OCI-LY7 (cell line): Measurements from ENCODE around the gene PKHD1. TPM values are rescaled to one million over a fixed set of nuclear protein-coding genes. Genes with fewer than 3 reads are reported as not detected.

Experiments used
- BruUV-seq: library from RNA; stranded (reverse); fragments of 400-500 nt; replicated peaks from 2 replicates; lab custom pipeline; 2021; lab: Mats Ljungman, UMichigan
- CTCF ChIA-PET: fragments of 300-600 bp; sonication (Branson Sonifier 250); formaldehyde crosslinking; loops from one replicate; lab custom pipeline; 2022; ENCODE audit warnings: antibody characterized with exemption; ENCODE audit not compliant: unreplicated experiment; lab: Charles Lee
- POLR2A ChIA-PET: fragments of 300-600 bp; sonication (Branson Sonifier 250); formaldehyde crosslinking; loops from one replicate; lab custom pipeline; 2022; ENCODE audit warnings: antibody characterized with exemption; lab: Charles Lee
- DNase-seq: peaks from one replicate; pipeline ENCODE4 v3.0.0-alpha.2; 2015; ENCODE audit warnings: low spot score
- H2AFZ ChIP-seq: fragments of 200-600 bp; sonication (generic), shearing (Covaris generic); 2 replicates; pipeline ENCODE4 v1.6.1; 2014; ENCODE audit warnings: mild to moderate bottlenecking, antibody characterized with exemption, low read length, moderate library complexity
- H3K27ac ChIP-seq: fragments of 200-600 bp; sonication (generic); 2 replicates; pipeline ENCODE4 v1.5.1; 2014; ENCODE audit warnings: mixed run types, low read depth, mild to moderate bottlenecking, moderate library complexity, low read length, inconsistent platforms; ENCODE audit not compliant: poor library complexity, severe bottlenecking
- H3K36me3 ChIP-seq: fragments of 200-600 bp; sonication (generic); 2 replicates; pipeline ENCODE4 v1.6.1; 2014; ENCODE audit warnings: mild to moderate bottlenecking, antibody characterized with exemption, low read length, moderate library complexity, mixed read lengths; ENCODE audit not compliant: insufficient read depth
- H3K4me1 ChIP-seq: fragments of 200-600 bp; sonication (generic); 2 replicates; pipeline ENCODE4 v1.5.1; 2014; ENCODE audit warnings: mild to moderate bottlenecking, low read length; ENCODE audit not compliant: insufficient read depth, poor library complexity, severe bottlenecking
- H3K4me2 ChIP-seq: fragments of 200-600 bp; sonication (generic); 2 replicates; pipeline ENCODE4 v1.6.1; 2014; ENCODE audit warnings: mild to moderate bottlenecking, low read length
- H3K4me3 ChIP-seq: fragments of 200-600 bp; sonication (generic); 2 replicates; pipeline ENCODE4 v1.5.1; 2014; ENCODE audit warnings: mild to moderate bottlenecking, low read depth, low read length; ENCODE audit not compliant: poor library complexity, severe bottlenecking
- H3K79me2 ChIP-seq: fragments of 200-600 bp; sonication (generic); 2 replicates; pipeline ENCODE4 v1.6.1; 2016; ENCODE audit warnings: low read depth, mild to moderate bottlenecking, low read length, moderate library complexity, mixed read lengths; ENCODE audit not compliant: insufficient read depth
- H3K9me2 ChIP-seq: fragments of 200-600 bp; sonication (generic); 2 replicates; pipeline ENCODE4 v1.6.1; 2016; ENCODE audit warnings: mild to moderate bottlenecking, low read length, mixed read lengths; ENCODE audit not compliant: insufficient read depth
- H3K9me3 ChIP-seq: fragments of 200-600 bp; sonication (generic); 2 replicates; pipeline ENCODE4 v1.6.1; 2014; ENCODE audit warnings: mild to moderate bottlenecking, mixed run types, low read length, mixed read lengths
- H4K20me1 ChIP-seq: fragments of 200-600 bp; sonication (generic); 2 replicates; pipeline ENCODE4 v1.6.1; 2014; ENCODE audit warnings: mild to moderate bottlenecking, antibody characterized with exemption, low read length, moderate library complexity, mixed read lengths; ENCODE audit not compliant: insufficient read depth
- EZH2phosphoT487 ChIP-seq: fragments of 200-600 bp; sonication (generic); IDR thresholded peaks from 2 replicates; pipeline ENCODE4 v1.6.1; 2018; ENCODE audit warnings: low read depth, borderline replicate concordance, mild to moderate bottlenecking, mixed run types, antibody characterized with exemption, low read length, moderate library complexity, mixed read lengths
- intact Hi-C: fragments of 100-400 bp; cut with micrococcal nuclease; formaldehyde crosslinking; loops from one replicate; pipeline ENCODE4 v1.10.0; 2022; ENCODE audit not compliant: unreplicated experiment
- total RNA-seq, 2 experiments: library from RNA; depleted of rRNA in 1 of 2; stranded (reverse); fragments of >200 nt in 1 of 2; shearing (Covaris generic) in 1 of 2; gene quantifications; 2 replicates each; pipeline ENCODE4 v1.2.3, GENCODE V29; 2014 to 2022
- TF ChIP-seq, protein P1 (sequence below): fragments of 200-600 bp; sonication (generic); conservative IDR thresholded peaks from 2 replicates; pipeline ENCODE4 v1.5.1; 2014; ENCODE audit warnings: mild to moderate bottlenecking, antibody characterized with exemption, low read length, moderate library complexity, mixed read lengths

Gene PKHD1
- total RNA-seq, 2 experiments from 2014 or later = not detected

DNA sequence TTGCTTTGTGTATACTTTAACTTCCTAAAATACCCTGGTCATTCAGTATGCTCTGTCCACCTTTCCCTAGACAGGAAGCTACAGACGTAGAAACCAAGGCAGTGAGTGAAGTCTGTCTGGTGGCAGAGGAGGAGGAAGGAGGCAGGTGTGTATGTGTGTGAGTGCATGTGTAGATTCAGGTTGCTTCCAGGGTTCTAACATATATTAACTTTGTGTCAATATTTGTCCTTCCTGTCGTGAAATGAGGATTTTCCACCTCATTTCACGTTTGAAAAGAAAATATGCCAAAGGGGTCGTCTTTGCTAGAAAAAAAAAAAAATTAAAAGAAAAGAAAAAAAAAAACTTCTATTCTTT, 411.5 kb downstream of the PKHD1 start:
- H2AFZ ChIP-seq = no peak overlapping the region
- DNase-seq = no peak
- TF ChIP-seq EZH2phosphoT487 = no peak
- TF ChIP-seq, protein P1, sequence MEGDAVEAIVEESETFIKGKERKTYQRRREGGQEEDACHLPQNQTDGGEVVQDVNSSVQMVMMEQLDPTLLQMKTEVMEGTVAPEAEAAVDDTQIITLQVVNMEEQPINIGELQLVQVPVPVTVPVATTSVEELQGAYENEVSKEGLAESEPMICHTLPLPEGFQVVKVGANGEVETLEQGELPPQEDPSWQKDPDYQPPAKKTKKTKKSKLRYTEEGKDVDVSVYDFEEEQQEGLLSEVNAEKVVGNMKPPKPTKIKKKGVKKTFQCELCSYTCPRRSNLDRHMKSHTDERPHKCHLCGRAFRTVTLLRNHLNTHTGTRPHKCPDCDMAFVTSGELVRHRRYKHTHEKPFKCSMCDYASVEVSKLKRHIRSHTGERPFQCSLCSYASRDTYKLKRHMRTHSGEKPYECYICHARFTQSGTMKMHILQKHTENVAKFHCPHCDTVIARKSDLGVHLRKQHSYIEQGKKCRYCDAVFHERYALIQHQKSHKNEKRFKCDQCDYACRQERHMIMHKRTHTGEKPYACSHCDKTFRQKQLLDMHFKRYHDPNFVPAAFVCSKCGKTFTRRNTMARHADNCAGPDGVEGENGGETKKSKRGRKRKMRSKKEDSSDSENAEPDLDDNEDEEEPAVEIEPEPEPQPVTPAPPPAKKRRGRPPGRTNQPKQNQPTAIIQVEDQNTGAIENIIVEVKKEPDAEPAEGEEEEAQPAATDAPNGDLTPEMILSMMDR = no peak
- no peak overlapping the region for H3K4me3 ChIP-seq
- H3K9me2 ChIP-seq = no peaks in the 10 kb centered on the region
- no peaks in the 10 kb centered on the region for H3K4me1 ChIP-seq
- ChIA-PET CTCF (no interaction called here), POLR2A (no interaction called here)
- H3K36me3 ChIP-seq = no peaks in the 10 kb centered on the region
- no TSS peak for BruUV-seq
- no peaks in the 10 kb centered on the region for H3K79me2 ChIP-seq
- H3K4me2 ChIP-seq = no peak overlapping the region
- intact Hi-C loops = no loop called here
- no peaks in the 10 kb centered on the region for H4K20me1 ChIP-seq
- H3K27ac ChIP-seq = no peak overlapping the region
- no peaks in the 10 kb centered on the region for H3K9me3 ChIP-seq

DNA sequence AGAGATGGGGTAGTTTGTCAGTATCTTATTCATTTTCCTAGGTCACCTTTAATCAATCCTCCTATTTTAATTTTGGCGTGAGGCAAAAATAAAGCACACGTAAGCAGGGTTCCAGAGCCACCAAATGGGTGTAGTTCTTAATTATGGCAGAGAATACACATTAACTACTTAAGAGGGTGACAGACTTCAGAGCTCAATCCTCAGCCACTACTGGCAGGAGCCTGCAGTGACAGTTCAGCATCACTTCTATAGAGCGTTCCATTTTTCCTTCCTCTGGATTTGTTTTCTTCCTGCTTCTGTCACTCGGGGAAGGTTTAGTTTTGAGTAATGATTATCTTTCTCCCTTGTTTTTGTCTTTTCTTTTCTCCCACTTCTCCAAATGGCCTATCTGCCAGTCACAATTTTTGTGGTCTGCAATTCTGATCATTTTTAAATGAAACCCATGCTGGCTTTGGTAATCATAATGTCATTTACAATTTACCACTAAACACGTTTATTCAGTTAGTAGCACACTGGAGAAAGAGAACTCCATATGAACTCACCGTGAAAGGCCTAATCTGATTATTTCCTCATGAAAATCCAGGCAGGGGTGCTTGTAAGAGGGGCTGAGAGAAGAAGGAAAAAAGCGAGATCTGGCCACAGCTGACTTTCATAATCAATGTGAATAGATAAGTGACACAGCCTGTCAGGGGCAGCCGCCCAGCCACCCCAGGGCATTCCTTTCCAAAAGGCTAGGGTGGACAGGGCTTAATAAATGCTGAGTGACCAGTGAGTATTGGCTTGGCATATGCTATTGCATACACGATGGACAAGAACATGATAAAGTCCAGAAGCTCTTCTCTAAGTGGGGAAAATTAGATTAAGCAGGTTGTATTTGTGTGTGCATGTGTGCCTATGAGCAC, 412.1 kb downstream of the PKHD1 start:
- CTCF ChIA-PET = no interaction called here
- Histone ChIP-seq H3K9me3 (no peaks in the 10 kb centered on the region), H3K4me2 (no peak overlapping the region), H3K4me1 (no peaks in the 10 kb centered on the region), H3K9me2 (no peaks in the 10 kb centered on the region), H4K20me1 (no peaks in the 10 kb centered on the region), H2AFZ (no peak overlapping the region), H3K79me2 (no peaks in the 10 kb centered on the region), H3K27ac (no peak overlapping the region), H3K4me3 (no peak overlapping the region), H3K36me3 (no peaks in the 10 kb centered on the region)
- no TSS peak for BruUV-seq
- no peak for DNase-seq
- POLR2A ChIA-PET = no interaction called here
- TF ChIP-seq, protein P1 = no peak
- TF ChIP-seq EZH2phosphoT487 = no peak
- intact Hi-C loops = no loop called here

- POLR2A ChIA-PET = no interaction called here
- no peaks in the 10 kb centered on the region for H3K9me2 ChIP-seq
- no peaks in the 10 kb centered on the region for H3K9me3 ChIP-seq
- H3K79me2 ChIP-seq = no peaks in the 10 kb centered on the region
- H3K36me3 ChIP-seq = no peaks in the 10 kb centered on the region
- intact Hi-C loops = no loop called here
- H3K4me3 ChIP-seq = no peak overlapping the region
- H3K4me2 ChIP-seq = no peak overlapping the region
- no peak for DNase-seq
- BruUV-seq = no TSS peak
- no peak overlapping the region for H3K27ac ChIP-seq
- no peaks in the 10 kb centered on the region for H3K4me1 ChIP-seq
- CTCF ChIA-PET = no interaction called here
- no peaks in the 10 kb centered on the region for H4K20me1 ChIP-seq
- no peak overlapping the region for H2AFZ ChIP-seq
- no peak for TF ChIP-seq EZH2phosphoT487
- TF ChIP-seq, protein P1 = no peak
These were observed 423.9 kb downstream of the PKHD1 start for GRCh38 chr6:51663525-51663924.
